ENCODE measurements around the gene TMEM26. TPM values are rescaled to one million over a fixed set of nuclear protein-coding genes. Genes with fewer than 3 reads are reported as not detected.
A peak's percentile ranks its signal among the peaks of the same experiment; 100 is the strongest.

TMEM26 gene
- not detected for total RNA-seq

- peak; percentile 30 for ATAC-seq
- peaks cover 26% of the 10 kb centered on the region for H3K4me1 ChIP-seq
- intact Hi-C loops (cut with DNase I) = no loop called here
- WGBS, 2 donors = 3 to 10% methylated on average over 20 to 58 of the region's 58 CpGs
- H3K27me3 ChIP-seq = peaks cover 0 to 5% of the 10 kb centered on the region in 2 donors
- DNase-seq = peak; percentile 15 to 20 (median 16)
- H3K9me3 ChIP-seq = no peaks in the 10 kb centered on the region
- no peaks in the 10 kb centered on the region for H3K36me3 ChIP-seq (replicated peaks in 1 of 2; ENCODE audit: insufficient read depth in 1 of 2, low read depth in 2 of 2)
- no peak within 1 kb of the TSS for H3K27ac ChIP-seq
- TF ChIP-seq POLR2A (IDR thresholded peaks at IDR 0.05) (no peak), CTCF (IDR thresholded peaks at IDR 0.05) (no peak)
- no peak within 1 kb of the TSS for H3K4me3 ChIP-seq
These were observed at the start of gene TMEM26 for GRCh38 chr10:61452655-61453641. Gene TMEM26, minus strand, starts transcription at chr10:61453381. Its CDS starts 300 bp downstream, at chr10:61453081.

- ATAC-seq = no peak
- no peak for DNase-seq
- Histone ChIP-seq H3K4me1 (no peaks in the 10 kb centered on the region), H3K36me3 (replicated peaks in 1 of 2; ENCODE audit: insufficient read depth in 1 of 2, low read depth in 2 of 2) (no peaks in the 10 kb centered on the region), H3K27ac (no peak overlapping the region), H3K27me3 (no peaks in the 10 kb centered on the region), H3K4me3 (no peak overlapping the region), H3K9me3 (no peaks in the 10 kb centered on the region)
- intact Hi-C loops (cut with DNase I) = no loop called here
- TF ChIP-seq POLR2A (IDR thresholded peaks at IDR 0.05) (no peak), CTCF (IDR thresholded peaks at IDR 0.05) (no peak)
These were observed 47.3 kb upstream of the TMEM26 start for GRCh38 chr10:61500460-61500859.

GRCh38 chr10:61492364-61492995 lies 39.3 kb upstream of the TMEM26 start:
- H3K27me3 ChIP-seq = no peaks in the 10 kb centered on the region
- ATAC-seq (no peak), DNase-seq (no peak)
- H3K4me3 ChIP-seq = no peak overlapping the region
- no peak overlapping the region for H3K27ac ChIP-seq
- 86 to 92% methylated on average over 2 of the region's 2 CpGs for WGBS, 2 donors
- no peaks in the 10 kb centered on the region for H3K36me3 ChIP-seq (replicated peaks in 1 of 2; ENCODE audit: insufficient read depth in 1 of 2, low read depth in 2 of 2)
- TF ChIP-seq POLR2A (IDR thresholded peaks at IDR 0.05) = no peak
- TF ChIP-seq CTCF (IDR thresholded peaks at IDR 0.05) = no peak
- H3K4me1 ChIP-seq = no peaks in the 10 kb centered on the region
- intact Hi-C loops (cut with DNase I) = no loop called here
- H3K9me3 ChIP-seq = no peaks in the 10 kb centered on the region

- no peak for DNase-seq
- H3K4me1 ChIP-seq = no peaks in the 10 kb centered on the region
- ATAC-seq = no peak
- no peaks in the 10 kb centered on the region for H3K27me3 ChIP-seq
- no peak overlapping the region for H3K27ac ChIP-seq
- TF ChIP-seq CTCF (IDR thresholded peaks at IDR 0.05) (no peak), POLR2A (IDR thresholded peaks at IDR 0.05) (no peak)
- 63 to 70% methylated on average over 5 of the region's 5 CpGs for WGBS, 2 donors
- H3K36me3 ChIP-seq (replicated peaks in 1 of 2; ENCODE audit: insufficient read depth in 1 of 2, low read depth in 2 of 2) = no peaks in the 10 kb centered on the region
- intact Hi-C loops (cut with DNase I) = no loop called here
- no peaks in the 10 kb centered on the region for H3K9me3 ChIP-seq
- H3K4me3 ChIP-seq = no peak overlapping the region
These were observed 34.3 kb upstream of the TMEM26 start for GRCh38 chr10:61487506-61487905.

All from body of pancreas (tissue), 4 donors.